GM21825 (cell line): Measurements from ENCODE around the gene OLIG3.

ENCODE experiments used
- ATAC-seq: cut with Tn5 transposase; IDR thresholded peaks from one replicate; pipeline ENCODE4 v1.9.1; 2021; ENCODE audit warnings: mild to moderate bottlenecking, moderate library complexity; ENCODE audit not compliant: unreplicated experiment

OLIG3 gene

DNA sequence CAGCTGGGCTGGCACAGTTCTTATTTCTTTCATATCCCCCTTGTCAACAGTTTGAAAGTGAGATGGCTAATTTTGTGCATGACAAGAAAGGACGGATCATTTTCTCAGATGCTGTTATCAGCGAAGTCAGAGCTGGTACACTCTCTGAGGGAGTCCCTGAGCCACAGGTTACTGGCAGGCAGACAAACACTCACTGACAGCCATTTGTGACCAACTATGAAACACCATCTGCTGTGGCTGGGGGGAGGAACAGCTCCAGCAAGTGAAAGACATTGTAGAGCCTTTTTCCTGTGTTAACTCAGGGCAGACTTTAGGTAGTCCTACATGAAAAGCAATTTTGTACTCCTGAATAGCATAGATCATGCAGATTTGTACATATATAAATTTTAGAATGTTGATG lies 22.2 kb downstream of the OLIG3 start:
- ATAC-seq: no peak

DNA sequence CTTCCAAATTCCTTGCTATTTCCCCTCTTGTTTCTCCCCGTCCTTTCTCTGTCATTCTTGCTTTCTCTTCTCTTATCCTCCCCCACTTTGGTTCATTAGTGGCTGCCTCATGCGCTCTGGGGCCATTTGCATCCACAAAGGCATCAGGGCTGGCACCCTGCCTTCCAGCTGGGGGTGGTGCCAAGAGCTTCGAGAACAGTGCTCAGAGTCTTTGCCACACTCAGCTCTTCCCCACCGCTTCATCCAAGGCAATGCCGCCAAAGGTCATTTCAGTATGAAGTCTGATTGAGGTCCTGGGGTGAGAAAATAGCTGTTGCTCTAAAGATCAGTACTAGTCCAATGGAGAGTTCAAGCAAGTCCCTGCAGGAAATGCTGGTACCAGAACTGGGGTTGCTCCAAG lies 22.7 kb downstream of the OLIG3 start:
- ATAC-seq: no peak

DNA sequence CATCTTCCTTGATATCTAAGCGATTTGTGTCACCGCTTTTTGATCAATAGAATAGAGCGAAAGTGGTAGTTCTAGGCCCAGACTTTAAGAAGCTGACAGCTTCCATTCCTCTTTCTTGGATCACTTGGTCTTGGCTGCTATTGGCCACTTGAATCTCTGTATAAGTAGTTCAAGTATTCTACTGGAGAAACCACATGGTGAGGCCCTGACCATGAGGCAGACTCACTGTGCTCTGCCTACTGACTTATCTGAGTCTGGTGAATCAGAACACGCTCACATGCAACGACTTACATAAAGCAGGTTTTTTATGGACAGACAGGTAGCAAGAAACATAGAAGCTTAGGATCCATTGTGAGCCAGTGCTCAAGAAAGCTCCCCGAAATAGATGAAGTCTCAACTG lies 27.0 kb downstream of the OLIG3 start:
- no peak for ATAC-seq

DNA sequence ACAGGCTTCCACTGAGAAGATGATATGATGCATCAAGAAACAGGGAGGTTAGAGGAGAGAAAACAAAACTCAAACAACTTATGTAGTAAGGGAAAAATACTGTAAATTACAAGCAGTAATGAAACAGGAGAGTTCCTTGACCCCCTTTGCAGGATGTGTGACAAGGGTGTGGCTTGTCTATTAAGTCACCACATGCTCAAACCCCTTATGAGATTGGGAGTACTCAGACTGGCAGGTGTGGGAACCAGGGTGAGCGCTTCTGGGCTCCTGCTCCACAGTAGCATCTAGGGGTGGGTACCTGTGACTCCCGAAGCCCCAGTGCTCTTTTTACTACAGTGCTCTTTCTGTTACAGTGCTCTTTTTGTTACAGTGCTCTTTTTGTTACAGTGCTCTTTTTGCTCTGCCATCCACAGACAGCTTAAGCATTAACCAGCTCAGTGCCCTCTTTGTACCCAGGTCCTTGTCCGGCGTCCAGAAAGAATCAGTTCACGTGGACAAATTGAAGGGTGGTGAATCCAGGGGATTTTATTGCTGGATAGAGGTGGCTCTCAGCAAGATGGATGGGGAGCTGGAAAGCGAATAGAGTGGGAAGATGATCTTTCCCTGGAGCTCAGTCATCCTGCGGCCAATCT lies 28.7 kb downstream of the OLIG3 start:
- ATAC-seq: no peak

DNA sequence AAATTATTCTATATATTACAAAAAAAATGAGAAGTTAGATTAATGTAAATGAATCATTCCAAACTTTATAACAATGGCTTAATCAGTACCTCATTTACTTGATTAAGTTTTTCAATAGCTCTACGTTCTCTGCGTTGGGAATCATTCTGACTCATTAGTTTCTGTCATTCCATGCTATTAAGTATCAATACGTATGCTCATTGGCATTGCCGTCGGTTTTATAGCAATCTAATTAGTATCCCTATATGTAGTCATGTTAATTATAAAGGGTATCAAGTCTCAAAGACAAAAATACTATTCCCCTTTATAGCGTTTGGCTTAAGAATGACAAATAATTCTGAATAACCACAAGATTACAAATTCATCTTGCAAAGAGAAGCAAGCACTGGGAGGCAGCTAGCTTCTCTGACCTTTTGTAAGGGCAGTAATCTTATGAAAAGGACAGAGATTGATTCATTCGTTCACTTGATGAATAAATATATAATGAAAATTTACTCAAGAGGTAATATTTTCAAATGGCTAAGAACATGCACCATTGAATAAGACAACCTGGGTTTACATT lies 41.8 kb downstream of the OLIG3 start:
- no peak for ATAC-seq

DNA sequence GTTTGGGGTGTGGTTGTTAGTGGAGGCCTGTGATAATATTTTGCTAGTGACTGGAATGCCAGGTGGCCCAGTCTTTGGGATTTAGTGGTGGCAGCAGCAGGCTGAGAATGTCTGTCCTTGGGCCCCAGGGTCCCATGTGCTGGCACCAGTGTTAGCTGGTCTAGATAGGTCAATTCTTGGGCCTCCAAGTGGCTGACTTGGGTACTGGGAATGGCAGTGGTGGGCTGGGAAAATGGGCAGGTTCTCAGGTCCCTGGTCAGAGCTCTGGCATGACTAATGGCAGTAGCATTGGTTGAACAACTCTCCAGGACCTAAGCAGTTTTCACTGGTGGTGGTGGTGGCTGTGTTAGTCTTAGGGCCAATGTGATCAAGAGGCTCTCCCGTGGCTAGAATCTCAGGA lies 50.3 kb downstream of the OLIG3 start:
- ATAC-seq: no peak
